GM21526 (cell line): ENCODE measurements around the gene MTHFD2.

Experiments used
- ATAC-seq: cut with Tn5 transposase; IDR thresholded peaks from one replicate; pipeline ENCODE4 v1.9.1; 2021; ENCODE audit warnings: moderate library complexity; ENCODE audit not compliant: unreplicated experiment, low FRiP score

MTHFD2 gene

GRCh38 chr2:74260495-74260894, 62.1 kb downstream of the MTHFD2 start:
- ATAC-seq = no peak

GRCh38 chr2:74261204-74261864, 62.9 kb downstream of the MTHFD2 start:
- ATAC-seq = no peak

GRCh38 chr2:74262681-74263080, 64.3 kb downstream of the MTHFD2 start:
- ATAC-seq = no peak

GRCh38 chr2:74264281-74264680, 65.9 kb downstream of the MTHFD2 start:
- no peak for ATAC-seq

- ATAC-seq = no peak
These were observed 68.7 kb downstream of the MTHFD2 start for GRCh38 chr2:74267068-74267467.
